ENCODE measurements around the gene GALNT1.
A peak's percentile ranks its signal among the peaks of the same experiment; 100 is the strongest.

The GALNT1 gene

DNA sequence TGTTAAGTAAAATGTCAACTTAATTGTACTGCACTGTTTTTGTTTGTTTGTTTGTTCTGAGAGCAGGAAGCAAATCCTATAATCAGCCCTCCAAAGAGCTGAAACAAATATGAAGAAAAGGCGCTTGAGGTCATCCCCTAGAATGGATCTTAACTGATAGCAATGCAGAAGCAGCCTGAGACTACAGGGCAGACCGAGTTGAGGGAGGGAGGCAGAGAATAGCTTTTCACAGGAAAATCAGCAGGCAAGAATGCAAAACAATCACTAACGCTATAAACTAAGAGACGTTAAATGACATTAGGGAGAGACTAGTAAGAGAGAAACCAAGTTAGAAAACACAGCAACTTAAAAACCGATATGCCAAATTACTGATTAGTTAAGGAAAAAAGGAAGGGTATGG, 37.2 kb downstream of the GALNT1 start:
- peak; percentile 22 for DNase-seq

DNA sequence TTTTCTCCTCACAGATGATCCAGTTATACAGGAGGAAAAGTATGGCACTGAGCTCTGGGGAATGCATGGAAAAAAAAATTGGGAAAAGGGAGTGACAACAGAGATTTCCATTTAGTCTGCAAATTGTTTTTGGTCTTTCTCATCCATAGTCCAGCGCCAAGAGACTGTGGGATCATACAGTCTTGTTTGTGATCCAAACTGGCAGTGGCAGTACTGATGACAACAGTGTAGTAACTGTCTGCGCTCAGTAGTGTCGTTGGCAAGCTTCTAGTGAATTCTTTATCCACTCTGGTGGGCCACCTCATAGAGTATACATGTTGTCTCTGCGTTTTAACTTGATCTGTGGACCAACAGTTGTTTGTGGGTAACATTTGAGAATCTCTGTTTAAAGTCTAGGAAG, 37.9 kb downstream of the GALNT1 start:
- peak; percentile 21 for DNase-seq

DNA sequence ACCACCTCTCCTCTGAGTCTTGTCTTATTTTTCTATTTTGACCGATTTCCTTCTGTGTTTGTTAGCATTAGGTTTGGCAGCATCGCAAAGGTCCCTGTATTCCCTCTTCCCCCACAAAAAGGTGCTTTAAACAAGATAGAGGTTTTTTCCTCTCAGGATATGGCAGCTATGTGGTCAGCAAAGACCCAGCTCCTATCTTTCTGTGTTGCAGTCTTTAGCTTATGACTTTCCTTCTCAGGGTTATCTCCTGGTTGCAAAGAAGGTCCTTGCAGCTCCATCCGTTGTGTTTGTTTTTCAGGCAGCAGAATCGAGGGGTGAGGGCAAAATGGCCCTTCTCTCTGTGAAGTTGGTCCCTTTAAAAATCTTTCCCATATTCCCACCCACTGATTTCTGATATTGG, 38.4 kb downstream of the GALNT1 start:
- no peak for DNase-seq

DNA sequence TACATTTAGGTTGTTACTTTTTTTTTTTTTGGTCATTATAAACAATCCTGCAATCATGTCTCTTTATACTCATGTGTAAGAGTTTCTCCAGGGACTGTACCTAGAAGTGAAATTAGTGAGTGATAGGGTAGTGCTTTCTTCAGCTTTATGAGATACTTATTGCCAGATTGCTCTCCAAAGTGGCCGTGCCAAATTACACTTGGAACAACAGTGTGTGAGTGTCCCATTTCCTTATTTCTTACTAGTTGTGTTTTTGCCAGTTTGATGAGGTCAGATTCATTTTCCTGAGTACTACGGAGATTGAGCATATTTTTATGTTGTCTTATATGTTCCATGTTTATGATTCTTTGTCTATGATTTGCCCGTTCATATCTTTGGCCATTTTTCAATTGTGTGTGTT, 39.2 kb downstream of the GALNT1 start:
- DNase-seq: no peak

DNA sequence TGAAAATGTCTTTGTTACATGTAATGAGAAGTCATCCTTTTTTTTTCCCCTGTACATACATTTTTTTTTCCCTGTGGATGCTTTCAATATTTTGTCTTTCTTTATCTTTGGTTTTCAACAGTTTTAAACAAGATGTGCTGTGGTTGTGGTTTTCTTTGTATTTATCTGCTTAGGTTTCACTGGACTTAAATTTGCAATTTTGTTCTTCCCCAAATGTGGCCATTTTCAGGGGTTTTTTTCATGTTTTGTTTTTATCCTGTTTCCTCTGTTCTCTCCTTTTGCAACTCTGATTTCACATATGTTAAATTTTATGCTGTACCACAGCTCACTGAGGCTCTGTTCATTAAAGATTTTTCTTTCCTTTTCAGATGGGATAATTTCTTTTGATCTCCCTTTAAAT, 41.7 kb downstream of the GALNT1 start:
- no peak for DNase-seq

DNA sequence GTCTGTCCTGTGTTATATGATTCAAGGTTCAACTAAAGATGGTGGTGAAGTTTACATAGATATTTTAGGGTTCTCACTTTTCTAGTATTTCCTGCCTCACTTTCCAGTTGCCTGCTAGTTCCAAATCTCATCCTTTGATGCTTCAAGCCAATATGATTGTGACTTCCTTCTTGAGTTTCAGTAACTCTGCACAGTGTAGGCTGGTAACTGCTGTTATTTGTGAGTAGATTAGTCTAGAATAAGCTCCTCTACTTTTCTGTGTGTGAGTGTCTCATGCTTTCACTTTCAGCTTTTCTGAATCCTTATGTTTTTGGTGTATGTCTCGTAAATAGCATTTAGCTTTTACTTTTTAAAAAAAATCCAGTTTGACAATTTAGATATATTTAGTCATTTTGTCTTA, 42.6 kb downstream of the GALNT1 start:
- no peak for DNase-seq

DNA sequence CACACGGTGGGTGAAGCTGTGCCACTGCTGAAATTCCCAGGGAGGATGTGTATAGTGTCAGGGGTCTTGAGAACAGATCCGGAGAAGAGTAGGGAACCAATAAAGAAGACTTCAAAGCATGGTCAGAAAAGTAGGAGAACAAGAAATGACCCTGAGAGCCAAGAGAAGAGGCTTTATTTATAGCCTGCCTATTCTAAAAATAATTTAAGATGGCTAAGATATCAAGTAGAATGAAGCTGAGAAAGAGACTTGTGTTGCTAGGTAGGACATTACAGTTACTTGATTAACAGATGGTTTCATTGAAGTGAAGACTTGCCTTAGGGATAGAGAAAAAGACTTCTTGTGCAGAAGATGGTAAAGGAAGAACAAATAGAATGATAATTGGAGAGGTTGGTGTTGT, 43.7 kb downstream of the GALNT1 start:
- no peak for DNase-seq

DNA sequence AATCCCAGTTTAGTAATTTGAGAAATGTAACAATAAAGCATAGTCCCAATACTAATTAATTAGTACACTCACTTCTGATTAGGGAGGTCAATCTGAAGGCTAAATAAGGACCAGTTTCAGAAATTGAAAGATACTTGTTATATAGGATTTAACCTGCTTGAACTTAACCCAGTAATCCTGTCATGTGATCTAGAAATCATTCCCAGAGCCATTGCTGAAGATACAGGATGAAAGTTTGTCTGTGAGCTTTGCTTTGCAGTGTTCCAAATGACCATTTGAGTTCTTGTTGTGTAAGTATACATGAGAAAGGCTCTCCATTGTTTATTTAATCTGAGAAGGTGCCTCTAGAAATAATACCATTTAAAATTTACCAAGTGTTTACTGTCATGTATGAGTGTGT, 52.2 kb downstream of the GALNT1 start:
- DNase-seq: no peak

DNA sequence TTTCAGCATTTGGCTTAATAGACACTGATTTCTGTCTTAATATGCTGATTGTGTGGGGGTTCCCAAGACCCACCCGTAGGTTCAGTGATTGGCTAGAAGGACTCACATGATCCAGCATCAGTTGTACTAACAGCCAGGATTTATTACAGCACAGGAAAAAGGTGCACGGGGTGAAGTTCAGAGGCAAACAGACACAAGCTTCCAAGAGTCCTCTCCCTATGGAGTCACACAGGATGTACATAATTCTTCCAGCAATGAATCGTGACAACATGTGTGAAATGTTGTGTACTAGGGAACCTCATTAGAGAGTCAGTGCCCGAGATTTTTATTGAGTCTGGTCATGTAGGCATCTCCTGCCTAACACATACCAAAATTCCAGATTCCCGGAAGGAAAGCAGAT, 52.8 kb downstream of the GALNT1 start:
- DNase-seq: peak; percentile 15

DNA sequence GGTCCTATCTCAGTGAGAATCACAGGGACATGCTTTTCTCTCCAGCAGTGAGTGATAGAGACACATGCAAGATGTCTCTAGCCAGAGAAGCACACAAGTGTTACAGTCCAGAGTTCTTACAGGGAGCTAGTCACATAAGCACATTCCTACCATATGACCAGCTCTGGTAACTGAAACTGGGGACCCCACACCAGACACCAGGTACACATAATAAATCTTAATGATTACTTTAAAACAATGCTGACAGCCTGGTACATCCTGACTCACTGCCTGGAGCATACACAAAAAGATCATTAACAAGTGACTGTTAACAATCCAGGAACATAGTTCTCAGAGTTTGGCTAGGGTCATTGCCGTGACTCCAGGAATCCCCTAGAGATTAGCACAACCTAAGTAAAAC, 53.6 kb downstream of the GALNT1 start:
- DNase-seq: peak; percentile 13

DNA sequence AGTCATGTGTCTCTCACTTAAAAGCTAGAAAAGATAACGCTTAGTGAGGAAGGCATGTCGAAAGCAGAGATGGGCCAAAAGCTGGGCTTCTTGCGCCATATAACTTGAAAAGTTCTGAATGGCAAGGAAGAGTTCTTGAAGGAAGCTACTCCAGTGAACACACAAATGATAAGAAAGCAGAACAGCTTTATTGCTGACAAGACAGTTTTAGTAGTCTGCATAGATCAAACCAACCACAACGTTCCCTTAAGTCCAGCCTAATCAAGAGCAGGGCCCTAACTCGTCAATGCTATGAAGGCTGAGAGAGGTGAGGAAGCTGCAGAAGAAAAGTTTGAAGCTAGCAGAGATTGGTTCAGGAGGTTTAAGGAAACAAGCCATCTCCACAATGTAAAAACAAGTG, 55.7 kb downstream of the GALNT1 start:
- DNase-seq: no peak

DNA sequence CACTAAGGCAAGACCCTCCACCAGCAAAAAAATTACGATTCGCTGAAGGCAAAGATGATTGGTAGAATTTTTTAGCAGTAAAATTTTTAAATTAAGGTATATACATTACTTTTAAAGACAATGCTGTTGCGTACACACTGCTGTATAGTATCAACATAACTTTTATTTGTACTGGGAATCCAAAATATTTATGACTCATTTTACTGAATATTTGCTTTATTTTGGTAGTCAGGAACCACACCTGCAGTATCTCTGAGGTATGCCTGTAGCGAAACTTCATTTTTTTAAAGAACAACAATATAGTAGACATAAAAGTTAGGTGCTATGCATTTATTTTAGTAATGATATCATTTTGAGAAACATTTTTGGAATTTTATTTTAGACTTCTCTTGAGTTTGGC, 57.8 kb downstream of the GALNT1 start:
- no peak for DNase-seq

DNA sequence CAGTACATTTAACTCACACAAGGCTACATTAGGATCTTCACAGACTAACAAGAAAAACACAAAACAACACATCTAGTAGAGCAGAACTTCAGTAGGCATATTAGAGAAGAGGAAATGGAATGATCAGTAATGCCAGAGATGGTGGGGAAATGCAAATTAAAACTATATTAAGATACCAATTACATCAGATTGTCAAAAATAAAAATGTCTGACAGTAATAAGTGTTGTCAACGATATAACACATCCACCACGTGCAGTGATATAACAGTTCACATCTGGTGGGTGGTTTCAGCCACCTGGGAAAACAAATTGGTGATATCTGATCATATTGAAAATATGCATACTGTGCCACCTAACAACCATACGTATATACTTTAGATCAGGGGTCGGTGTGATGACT, 59.9 kb downstream of the GALNT1 start:
- DNase-seq: no peak

DNA sequence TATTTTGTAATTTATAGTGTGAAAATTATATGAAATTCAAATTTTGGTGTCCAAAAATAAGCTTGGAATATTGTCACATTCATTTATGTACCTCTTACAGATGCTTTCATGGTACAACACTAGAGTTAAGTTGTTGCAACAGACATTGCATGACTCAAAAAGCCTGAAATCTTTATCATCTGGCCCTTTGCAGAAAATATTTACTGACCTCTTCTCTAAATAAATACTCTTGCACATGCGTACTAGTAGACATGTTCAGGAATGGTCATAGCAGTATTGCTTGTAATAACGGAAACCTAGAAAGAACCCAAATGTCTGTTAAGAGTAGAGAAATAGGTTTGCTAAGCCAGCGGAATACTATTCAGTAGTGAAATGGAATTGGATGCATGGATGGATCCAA, 60.4 kb downstream of the GALNT1 start:
- no peak for DNase-seq

DNA sequence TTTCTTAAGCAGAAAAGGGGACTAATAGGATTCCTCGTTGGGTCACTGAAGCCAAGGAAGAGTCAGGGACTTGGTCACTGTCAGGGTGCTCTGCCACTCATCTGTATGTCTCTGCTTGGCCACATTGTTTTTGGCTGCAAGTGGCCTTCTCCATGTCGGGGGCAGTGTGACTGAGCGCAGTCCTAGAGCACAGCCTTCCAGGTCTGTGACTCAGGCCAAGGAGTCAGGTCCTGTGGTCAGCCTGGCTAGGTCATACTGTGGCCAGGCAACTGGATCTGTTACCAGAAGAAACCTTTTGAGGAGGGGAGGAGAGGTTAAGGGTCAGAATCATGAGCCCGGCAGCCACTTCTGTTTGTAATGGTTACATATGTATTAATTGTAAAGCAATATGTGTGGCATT, 61.3 kb downstream of the GALNT1 start:
- no peak for DNase-seq

DNA sequence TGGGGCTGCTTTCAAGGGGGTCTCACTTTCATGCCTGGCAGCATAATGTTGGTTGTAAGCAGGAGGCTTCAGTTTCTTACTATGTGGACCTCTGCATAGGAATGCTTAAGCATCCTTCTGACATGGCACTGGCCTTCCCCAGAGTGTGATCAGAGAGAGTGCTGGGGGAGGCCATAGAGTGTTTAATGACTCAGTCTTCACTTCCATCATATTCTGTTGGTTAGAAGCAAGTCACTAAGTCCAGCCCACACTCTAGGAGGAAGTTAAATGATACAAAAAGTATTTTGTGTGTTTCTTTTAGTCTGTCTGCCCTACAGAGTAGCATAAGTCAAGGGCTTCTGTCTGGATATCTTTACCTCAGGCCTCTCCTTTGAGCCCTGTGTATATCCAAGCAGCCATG, 64.9 kb downstream of the GALNT1 start:
- DNase-seq: no peak

DNA sequence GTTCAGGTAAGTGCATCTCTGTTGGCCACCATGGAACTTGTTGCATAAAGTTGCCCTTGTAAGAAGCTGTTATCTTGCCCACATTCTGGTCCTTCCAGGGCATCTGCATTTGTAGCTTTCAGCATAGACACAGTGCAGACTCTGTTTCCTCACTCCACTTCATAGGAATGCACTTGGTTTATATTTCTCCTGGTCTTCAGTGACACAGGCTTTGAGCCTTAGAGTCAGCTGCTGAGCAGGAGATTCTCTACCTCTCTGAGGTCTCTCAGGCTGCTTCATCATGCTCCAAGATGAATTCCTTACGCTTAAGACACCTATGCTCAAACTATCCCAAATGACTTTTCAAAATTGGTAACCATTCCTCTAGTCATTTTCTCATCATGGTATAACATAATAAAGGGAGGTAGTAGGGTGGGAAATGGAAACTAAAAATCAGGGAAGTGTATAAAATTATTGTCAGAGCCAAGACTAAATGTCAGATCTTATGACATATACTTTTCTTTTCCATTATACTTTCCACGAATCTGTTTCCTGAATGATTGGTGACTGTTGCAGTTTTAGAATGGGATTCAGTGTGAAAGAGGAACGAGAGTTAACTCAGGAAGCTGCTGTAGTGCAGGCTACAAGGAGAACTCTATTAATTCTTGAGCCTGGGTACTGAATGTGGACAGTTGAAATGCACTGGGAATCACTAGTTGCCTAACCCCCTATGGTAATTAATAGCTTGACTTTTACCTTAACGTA, 72.0 kb downstream of the GALNT1 start:
- no peak for DNase-seq

DNA sequence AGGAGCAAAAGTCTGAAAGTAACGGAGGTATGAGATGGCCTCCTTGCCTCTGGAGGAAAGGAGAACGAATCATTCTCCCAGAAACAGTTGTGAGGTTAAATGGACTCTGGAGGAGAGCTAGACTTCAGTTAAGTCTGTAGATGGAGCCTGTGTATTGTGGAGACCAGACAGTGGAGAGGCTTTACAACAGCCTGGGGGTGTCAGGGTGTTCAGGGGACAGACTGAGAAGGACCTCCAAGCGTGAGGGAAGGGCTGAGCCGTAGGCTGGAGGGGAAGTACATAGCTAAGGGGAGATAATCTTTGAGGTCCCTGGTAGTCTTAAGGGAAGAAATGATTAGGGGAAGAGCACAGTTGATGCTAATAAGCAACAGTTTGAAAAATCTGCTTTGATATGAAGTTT, 76.6 kb downstream of the GALNT1 start:
- DNase-seq: no peak

DNA sequence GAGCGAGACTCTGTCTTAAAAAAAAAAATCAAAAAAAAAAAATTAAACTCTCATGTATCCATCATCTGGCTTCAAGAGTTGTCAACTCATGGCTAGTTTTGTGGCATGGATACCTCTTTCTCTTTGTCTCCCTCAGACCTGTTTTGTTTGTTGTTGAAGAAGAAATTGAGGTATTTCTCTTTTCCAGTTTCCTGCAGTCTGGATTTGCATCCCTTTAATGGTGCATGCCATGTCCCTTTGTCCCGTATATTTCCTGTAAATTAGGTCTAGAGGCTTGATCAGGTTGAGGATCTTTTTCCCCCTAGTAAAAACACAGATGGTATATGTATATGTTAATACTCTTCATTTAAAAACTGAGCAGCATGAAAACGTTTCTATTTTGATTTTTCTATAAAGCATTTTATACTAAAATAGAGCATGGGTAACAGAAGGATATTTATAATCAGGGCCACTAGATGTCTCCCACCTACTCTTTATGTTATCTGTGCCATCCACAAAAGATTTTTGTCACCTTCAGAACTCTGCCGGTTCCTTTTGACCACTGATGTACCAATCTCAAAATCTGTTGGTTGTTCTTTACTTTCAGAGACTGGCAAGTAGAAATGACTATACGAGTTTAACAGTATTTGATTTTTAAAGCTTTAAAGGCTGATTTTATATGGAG, 80.1 kb downstream of the GALNT1 start:
- no peak for DNase-seq

DNA sequence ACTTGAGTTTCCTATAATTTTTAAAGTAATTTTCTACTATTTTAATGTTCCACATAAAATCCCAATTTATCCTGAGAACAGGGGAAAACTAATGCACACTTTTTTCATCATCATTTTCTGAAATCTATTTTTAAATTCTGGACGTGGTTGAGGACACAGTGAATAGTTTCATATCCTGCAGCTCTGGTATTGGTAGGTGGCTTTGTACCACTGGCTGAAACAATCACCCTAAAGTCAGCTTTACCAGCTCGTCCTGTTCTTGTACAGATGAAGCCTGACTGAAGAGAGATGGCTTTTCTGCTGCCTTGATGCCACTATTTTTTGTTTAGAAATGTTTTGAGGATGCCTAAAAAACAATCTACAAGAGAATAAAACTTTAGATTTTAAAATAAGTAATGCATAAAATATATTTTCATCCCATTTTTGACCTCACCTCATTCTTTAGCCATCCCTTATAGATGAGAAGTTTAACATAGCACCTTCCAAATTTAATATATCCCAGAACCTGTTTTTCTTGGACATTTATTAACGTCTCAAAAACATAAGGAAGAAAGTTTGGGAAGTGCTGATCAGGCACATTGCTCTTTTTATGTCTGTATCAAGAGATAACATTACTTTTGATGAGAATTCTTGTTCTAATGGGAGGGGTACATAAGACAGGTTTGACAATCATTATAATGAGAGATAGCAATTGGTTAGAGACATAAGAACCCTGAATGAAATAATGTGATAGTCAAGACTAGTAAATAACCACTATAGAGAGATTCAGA, 80.9 kb downstream of the GALNT1 start:
- no peak for DNase-seq

DNA sequence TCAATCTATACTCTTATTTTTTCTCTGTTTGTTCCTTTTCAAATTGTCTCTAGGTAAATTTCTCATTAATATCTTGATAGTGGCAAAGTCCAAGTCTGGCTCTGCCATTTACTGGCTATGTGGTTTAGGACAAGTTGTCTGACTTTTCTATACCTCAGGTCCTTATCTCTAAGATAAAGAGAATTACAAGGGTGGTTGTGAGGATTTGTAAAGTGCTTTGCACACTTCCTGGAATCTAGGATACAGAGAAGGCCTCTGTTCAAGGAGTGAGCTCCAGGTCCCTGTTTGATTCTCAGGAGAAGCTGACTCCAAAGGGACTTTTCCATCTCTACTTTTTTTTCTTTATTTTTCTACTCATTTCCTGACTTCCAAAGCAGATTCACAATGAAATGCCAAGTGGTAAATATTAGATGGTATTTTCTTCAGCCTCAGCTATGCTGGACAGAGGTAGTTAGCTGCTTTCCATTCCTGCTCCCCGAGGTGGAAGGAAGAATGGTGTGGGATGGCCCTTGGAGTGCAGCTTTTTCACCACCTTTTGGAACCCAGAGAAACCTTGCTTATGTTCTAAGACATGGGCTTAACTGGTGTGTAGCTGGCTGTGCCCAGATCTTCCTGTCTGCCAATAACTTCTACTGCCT, 90.5 kb downstream of the GALNT1 start:
- no peak for DNase-seq

DNA sequence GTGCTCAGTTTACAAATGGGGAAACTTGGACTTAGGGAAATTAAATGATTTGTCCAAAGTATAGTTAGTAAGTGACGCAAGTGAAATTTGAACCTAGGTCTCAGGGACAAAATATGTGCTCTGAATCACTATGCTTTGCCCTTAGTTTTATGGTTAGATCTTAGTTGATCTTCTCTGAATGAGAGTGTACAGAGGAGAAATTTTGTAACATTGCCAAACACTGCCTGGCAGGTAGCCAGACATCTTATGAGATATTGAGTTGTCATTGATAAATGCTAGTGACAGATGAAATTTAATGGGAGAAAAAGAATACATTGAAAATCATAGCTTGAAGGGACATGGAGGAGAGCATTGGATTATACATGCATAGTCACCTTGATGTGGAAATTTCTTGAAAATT, 91.4 kb downstream of the GALNT1 start:
- peak; percentile 18 for DNase-seq

DNA sequence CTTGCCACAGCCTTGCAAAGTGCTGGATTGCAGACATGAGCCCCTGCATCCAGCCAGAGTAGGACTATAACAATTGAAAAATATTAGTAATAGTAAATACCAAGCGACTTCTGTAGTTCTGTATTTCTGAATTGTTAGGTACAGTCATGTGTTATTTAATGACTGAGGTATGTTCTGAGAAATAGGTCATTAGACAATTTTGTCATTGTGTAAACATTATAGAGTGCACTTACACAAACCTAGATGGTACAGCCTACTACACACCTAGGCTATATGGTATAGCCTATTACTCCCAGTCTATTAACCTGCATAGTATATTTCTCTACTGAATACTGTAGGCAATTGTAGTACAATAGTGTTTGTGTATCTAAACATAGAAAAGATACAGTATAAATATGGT, 92.1 kb downstream of the GALNT1 start:
- no peak for DNase-seq

All from fibroblast of skin of scalp (primary cell).